HG03066 (cell line): ENCODE results near the gene RPRML.
"Not testable (repeated sequence)": the region's sequence is repeated elsewhere in the genome, so short reads cannot be mapped to it uniquely, and the experiment has no call there.

Experiments used
- ATAC-seq: cut with Tn5 transposase; IDR thresholded peaks from one replicate; pipeline ENCODE4 v1.9.1; 2021; ENCODE audit warnings: low read depth; ENCODE audit not compliant: unreplicated experiment

The RPRML gene

GRCh38 chr17:46977348-46977747 is 1.7 kb downstream of the RPRML start:
- ATAC-seq = no peak

DNA sequence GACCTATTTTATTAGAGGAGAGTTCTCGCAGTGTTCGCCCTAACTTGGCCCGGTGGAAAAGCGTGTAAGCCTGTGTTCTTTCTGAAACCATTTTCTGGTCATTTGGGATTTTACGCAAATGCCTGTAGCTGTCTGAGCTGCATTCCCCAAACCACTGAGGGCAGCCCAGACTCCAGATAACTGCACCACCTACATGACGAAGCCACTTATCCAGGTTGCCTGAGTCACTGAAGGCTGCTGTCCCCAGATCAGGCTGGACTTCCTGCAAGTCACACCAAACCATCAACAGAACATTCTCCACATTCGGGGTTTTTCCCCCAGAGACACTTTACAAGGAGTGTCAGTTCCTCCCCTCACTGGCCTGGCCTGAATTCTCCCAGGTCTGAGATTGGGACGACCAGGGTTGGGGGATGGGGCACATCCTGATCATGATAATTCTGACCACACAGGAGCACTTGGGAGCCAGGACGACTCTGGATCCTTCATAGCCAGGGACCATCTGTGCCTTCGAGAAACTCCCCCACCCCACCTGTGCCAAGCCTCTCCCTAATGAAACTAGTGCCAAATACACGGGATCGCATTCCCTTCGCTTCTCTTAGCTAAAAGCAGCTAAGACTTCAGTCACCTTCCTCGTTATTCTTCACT is 2.3 kb downstream of the RPRML start:
- ATAC-seq = no peak

DNA sequence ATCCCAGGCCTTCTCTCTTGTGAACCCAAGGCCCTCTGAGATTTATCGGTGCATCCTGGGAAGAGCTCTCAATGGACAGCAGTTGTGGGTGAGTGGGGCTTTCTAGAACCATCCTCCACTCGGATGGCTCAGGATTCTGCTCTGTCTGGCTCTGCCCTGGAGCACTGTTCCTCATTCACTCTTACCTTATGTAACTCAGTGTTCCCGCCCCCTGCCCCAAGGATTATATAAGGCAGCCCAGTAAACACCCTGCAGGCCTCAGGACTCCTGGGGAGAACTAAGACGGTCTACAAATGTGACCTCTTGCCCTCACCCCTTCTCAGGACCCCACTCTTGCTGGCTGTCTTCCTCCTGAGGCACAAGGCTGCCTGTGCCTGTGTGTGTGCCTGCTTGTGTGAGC is 3.8 kb downstream of the RPRML start:
- ATAC-seq = no peak

- ATAC-seq = no peak
These were observed 5.0 kb downstream of the RPRML start for GRCh38 chr17:46974086-46974485.

DNA sequence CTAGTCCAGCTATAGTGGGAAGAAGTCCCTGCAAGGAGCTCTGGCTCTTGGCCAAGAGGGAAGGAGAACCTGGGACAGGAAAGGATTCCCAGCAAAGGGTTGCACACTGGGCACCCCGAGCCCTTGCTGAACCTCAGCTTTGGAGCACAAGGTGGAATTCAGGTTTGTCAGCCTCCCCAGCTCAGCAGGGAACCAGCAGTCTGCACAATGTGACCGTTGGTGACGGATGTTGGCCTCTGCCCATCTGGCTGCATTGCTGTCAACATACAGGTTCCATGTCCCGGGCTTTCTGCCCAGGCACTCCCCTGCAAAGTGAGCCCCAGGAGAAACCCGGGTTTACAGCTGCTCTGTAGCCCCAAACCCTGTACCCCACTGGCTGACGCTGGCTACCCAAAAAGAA is 6.7 kb downstream of the RPRML start:
- no peak for ATAC-seq

GRCh38 chr17:46971647-46972300 is 7.3 kb downstream of the RPRML start:
- no peak for ATAC-seq

- no peak for ATAC-seq
These were observed 10.2 kb downstream of the RPRML start for GRCh38 chr17:46968896-46969295.

DNA sequence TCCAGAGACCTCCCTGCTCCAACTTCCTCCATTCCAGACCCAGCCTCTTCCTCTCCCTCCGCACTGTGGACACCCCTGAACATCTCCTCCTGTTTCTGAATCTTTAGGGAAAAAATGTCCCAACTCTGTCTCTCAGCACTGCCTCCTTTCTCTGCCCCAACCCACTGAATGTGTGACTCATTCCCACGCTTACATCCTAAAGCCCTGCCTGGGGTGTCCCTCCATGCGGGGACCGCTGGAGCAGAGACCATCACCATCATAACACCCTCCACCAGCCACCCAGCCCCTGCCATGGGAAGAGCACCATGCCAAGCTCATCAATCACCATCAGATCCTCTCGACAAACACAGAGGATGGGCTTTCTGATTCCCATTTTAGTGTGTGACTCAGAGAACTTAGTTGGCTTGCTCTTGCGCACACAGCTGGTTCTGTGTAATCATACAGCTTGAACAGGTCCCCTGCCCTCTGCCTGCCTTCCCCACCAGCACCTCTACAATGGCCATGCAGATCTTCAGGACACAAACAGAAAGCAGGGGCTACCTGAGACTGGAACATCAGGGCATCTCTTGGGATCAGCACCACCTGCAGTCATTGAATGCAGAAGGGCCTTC is 10.7 kb downstream of the RPRML start:
- ATAC-seq = no peak

- ATAC-seq = no peak
These were observed 14.5 kb downstream of the RPRML start for GRCh38 chr17:46964315-46965265.

GRCh38 chr17:46963571-46963970 is 15.5 kb downstream of the RPRML start:
- no peak for ATAC-seq

DNA sequence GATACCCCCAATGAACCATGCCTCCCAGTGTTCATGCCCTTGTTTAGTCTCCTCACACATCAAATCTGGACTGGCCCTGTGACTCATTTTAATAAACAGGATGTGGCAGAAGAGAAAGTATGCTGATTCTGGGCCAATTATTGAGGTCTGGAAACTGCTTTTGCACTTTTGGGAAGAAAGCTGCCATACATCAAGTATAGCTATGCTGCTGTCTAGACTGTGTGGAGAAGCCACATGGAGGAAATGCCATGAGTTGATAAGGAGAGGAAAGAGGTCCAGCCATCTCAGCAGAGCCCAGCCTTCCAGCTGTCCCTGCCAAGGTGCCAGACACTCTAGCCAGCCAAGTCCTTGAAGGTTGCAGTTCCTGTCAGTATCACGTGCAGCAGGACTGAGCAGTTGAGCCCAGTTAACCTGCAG is 16.7 kb downstream of the RPRML start:
- ATAC-seq = no peak

DNA sequence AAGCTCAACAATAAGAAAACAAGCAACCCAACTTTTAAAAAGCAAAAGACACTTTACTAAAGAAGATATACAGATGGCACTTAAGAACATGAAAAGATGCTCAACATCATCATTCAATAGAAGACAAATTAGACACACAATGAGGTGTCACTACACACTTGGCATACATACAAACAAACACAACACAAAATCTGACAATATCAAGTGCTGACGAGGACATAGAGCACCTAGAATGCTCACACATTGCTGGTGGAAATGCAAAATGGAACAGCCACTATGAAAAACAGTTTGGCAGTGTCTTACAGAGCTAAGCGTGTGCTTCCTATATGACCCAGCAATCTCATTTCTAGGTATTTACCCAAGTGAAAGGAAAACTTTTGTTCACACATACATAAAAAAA is 18.9 kb downstream of the RPRML start:
- no peak for ATAC-seq

- ATAC-seq = no peak
These were observed 20.9 kb downstream of the RPRML start for GRCh38 chr17:46958041-46958591.

DNA sequence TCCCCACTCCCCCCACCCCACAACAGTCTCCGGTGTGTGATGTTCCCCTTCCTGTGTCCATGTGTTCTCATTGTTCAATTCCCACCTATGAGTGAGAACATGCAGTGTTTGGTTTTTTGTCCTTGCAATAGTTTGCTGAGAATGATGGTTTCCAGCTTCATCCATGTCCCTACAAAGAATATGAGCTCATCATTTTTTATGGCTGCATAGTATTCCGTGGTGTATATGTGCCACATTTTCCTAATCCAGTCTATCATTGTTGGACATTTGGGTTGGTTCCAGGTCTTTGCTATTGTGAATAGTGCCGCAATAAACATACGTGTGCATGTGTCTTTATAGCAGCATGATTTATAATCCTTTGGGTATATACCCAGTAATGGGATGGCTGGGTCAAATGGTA is 25.9 kb downstream of the RPRML start:
- not testable (repeated sequence) for ATAC-seq

GRCh38 chr17:46952115-46952514 is 26.9 kb downstream of the RPRML start:
- no peak for ATAC-seq

GRCh38 chr17:46951706-46952105 is 27.3 kb downstream of the RPRML start:
- no peak for ATAC-seq

GRCh38 chr17:46950997-46951621 is 27.9 kb downstream of the RPRML start:
- no peak for ATAC-seq

GRCh38 chr17:46950342-46950996 is 28.6 kb downstream of the RPRML start:
- ATAC-seq = no peak

GRCh38 chr17:46949291-46950174 is 29.5 kb downstream of the RPRML start:
- ATAC-seq = no peak
